Bronchial epithelial cell (primary cell): ENCODE results near the gene OR51B2. TPM values are rescaled to one million over a fixed set of nuclear protein-coding genes. Genes with fewer than 3 reads are reported as not detected.
"Not testable (repeated sequence)": the region's sequence is repeated elsewhere in the genome, so short reads cannot be mapped to it uniquely, and the experiment has no call there.

ENCODE experiments used
- DNase-seq: peaks from one replicate; pipeline ENCODE4 v3.0.0-alpha.2; 2010; ENCODE audit warnings: low read depth
- FAIRE-seq: peaks from 2 replicates; lab custom pipeline; 2011; peaks lifted over from hg19 to GRCh38; lab: Jason Lieb, UNC
- H3K27me3 ChIP-seq: 2 replicates; pipeline ENCODE4 v1.5.1; 2011; ENCODE audit warnings: low read length; ENCODE audit not compliant: control insufficient read depth, insufficient read depth
- H3K36me3 ChIP-seq: 2 replicates; pipeline ENCODE4 v1.5.1; 2011; ENCODE audit warnings: low read length; ENCODE audit not compliant: control insufficient read depth, insufficient read depth
- H3K4me3 ChIP-seq: 2 replicates; pipeline ENCODE4 v1.5.1; 2011; ENCODE audit warnings: mild to moderate bottlenecking, low read depth, low read length, control low read depth
- CTCF ChIP-seq: IDR thresholded peaks from 2 replicates; pipeline ENCODE4 v1.5.1; 2011; ENCODE audit warnings: mild to moderate bottlenecking, moderate library complexity, low read length, control low read depth, inconsistent platforms; ENCODE audit not compliant: insufficient read depth, severe bottlenecking
- total RNA-seq: library from RNA; depleted of rRNA; stranded (reverse); fragments of >200 nt; gene quantifications from 2 replicates; pipeline ENCODE4 v1.2.1, GENCODE V29; 2014

OR51B2 gene
- total RNA-seq, 1 donor from 2014 or later: not detected

GRCh38 chr11:5364214-5364613 lies 40.1 kb upstream of the OR51B2 start:
- FAIRE-seq (no peak), DNase-seq (no peak)
- Histone ChIP-seq H3K36me3 (no peaks in the 10 kb centered on the region), H3K4me3 (no peak overlapping the region), H3K27me3 (no peaks in the 10 kb centered on the region)
- TF ChIP-seq CTCF: no peak

DNA sequence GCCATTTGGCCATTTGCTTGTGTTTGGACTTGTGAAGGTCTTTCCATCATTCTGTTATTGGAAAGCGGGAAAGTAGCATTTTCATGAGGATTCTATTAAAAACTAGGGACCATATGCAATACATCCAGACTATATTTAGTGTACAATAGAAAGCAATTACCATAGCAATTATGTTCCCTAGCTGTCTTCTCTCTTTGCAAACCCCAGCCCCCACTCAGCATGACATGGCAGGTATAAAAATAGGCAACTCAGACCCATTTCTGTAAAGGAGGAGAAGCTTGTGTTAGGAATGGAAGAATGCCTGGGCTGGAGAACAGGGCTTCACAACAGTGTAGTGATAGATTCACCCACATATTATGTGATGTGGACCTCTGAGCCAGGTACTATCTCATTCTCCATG lies 39.6 kb upstream of the OR51B2 start:
- FAIRE-seq: no peak
- H3K36me3 ChIP-seq: no peaks in the 10 kb centered on the region

DNA sequence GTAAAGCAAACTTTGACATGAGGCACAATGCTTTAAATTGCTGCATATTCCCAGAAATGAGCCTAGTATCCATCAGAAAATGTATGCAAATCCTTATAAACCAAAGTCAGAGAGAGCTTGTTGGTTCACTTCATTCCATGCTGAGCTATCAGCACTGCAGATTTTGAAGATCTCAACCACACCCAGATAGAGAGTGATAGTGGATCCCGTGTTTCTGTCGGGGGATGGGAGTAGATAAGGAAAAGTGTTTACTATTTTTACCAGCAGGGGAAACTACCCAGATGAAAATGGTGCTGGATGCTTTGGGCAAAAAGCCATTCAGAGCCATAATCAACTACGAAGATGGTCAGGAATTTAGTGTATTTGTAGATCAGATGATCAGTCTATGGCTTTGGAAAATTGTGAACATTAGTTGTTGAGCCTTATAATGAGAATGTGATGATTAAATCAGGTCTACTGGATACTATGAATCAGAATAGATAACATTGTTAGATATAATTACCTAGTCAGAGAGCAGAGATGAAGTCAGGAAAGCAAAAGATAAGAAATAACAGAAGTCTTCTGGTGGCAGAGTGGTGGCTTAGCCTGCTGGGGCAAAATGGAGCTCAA lies 38.0 kb upstream of the OR51B2 start:
- H3K36me3 ChIP-seq: no peaks in the 10 kb centered on the region
- H3K4me3 ChIP-seq: no peak overlapping the region
- TF ChIP-seq CTCF: no peak
- DNase-seq (no peak), FAIRE-seq (peak; percentile 7)
- H3K27me3 ChIP-seq: no peaks in the 10 kb centered on the region

More for the DNA sequence above, 39.6 kb upstream of the OR51B2 start:
- no peak for TF ChIP-seq CTCF
- Histone ChIP-seq H3K4me3 (no peak overlapping the region), H3K27me3 (no peaks in the 10 kb centered on the region)
- DNase-seq: no peak

DNA sequence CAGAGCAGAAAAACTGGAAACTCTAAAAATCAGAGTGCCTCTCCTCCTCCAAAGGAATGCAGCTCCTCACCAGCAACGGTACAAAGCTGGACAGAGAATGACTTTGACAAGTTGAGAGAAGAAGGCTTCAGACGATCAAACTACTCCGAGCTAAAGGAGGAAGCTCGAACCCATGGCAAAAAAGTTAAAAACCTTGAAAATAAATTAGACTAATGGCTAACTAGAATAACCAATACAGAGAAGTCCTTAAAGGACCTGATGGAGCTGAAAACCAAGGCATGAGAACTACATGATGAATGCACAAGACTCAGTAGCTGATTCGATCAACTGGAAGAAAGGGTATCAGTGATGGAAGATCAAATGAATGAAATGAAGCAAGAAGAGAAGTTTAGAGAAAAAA lies 31.9 kb upstream of the OR51B2 start:
- not testable (repeated sequence) for FAIRE-seq, H3K4me3 ChIP-seq, H3K36me3 ChIP-seq, DNase-seq, H3K27me3 ChIP-seq

DNA sequence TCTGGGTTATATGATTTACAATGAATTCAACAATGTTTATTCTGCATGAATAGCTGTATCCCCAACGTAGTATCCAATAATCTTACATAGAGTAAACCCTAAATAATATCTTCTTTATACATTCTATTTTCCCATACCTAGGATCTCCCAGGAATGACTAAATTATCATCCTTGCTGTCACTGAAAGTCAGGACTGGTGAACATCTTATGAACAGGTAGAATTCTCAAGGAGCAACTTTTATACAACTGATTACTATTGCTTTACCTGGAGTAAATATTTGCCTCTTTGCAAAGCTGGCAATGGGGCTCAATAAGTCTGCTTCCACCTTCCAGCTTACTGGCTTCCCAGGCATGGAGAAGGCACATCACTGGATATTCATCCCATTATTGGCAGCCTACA lies 27.1 kb upstream of the OR51B2 start, which contains the start of gene OR51B6:
OR51B6 (plus strand) TSS at position 301 of the 400 bp plus-strand sequence; CDS start at position 301, 0 bp downstream.
- no peak for TF ChIP-seq CTCF
- no peaks in the 10 kb centered on the region for H3K27me3 ChIP-seq
- H3K4me3 ChIP-seq: no peak within 1 kb of the TSS
- FAIRE-seq (no peak), DNase-seq (no peak)
- no peaks in the 10 kb centered on the region for H3K36me3 ChIP-seq

DNA sequence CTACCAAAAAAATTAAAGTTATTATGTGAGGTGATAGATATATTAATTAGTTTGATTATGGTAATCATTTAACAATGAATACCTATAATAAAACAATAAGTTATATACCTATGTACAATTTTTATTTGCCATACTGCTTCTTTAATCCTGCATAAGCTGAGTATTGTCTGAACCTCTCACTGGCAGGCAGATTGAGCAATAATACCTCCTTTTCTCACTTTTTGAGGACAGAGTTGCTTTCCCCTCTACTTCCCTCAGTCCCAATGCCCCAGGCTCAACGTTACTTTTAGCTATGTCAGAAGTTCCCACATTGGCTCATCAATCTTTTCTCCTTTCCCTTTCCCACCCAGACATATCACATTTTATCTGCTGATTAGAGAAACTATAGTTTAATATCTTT lies 25.5 kb upstream of the OR51B2 start:
- DNase-seq: no peak
- H3K36me3 ChIP-seq: no peaks in the 10 kb centered on the region
- TF ChIP-seq CTCF: no peak
- no peak overlapping the region for H3K4me3 ChIP-seq
- FAIRE-seq: no peak
- no peaks in the 10 kb centered on the region for H3K27me3 ChIP-seq
